SH-SY5Y (cell line): ENCODE results near the gene SIPA1L3.

ENCODE experiments used
- GATA2 ChIP-seq: IDR thresholded peaks from 2 replicates; pipeline ENCODE4 v1.6.1; 2011; ENCODE audit warnings: mild to moderate bottlenecking, low read depth, low read length
- GATA3 ChIP-seq: IDR thresholded peaks from 2 replicates; pipeline ENCODE4 v1.6.1; 2011; ENCODE audit warnings: low read depth, mild to moderate bottlenecking, low read length, moderate library complexity

SIPA1L3 gene

DNA sequence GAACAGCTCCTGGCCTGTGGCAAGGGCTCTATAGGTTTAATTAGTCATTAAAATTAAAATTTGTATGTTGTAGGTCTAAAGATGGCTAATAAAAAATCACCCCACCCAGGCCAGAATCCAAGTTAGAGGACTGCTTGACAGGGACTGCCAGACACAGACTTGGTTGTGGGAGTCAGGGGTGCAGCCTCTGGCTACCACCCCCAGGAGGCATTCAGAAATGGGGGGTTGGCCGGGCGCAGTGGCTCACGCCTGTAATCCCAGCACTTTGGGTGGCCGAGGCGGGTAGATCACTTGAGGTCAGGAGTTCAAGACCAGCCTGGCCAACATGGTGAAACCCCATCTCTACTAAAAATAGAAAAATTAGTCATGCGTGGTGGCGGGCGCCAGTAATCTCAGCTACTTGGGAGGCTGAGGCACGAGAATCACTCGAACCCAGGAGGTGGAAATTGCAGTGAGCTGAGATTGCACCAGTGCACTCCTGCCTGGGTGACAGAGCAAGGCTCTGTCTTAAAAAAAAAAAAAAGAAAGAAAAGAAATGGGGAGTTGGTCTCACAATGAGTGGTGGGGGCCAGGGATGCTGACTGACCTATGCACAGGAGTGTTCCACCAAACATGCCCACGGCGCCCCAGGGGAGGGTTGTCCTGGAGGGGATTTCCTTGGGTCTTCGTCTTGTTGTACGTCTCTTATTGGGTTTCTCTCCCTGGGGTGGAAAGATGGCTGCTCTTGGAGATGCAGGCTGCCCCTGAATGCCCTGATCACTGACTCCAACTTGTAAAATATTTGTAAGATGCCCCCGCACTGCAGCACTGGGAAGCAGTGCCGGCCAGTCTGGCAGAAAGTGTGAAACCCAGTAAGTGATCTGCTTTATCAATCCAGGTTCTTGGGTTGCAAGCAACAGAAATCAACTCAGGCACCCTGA lies 68.8 kb downstream of the SIPA1L3 start:
- TF ChIP-seq GATA3 (no peak), GATA2 (no peak)

GRCh38 chr19:37977391-37977790 lies 70.4 kb downstream of the SIPA1L3 start:
- TF ChIP-seq GATA3 (no peak), GATA2 (no peak)

DNA sequence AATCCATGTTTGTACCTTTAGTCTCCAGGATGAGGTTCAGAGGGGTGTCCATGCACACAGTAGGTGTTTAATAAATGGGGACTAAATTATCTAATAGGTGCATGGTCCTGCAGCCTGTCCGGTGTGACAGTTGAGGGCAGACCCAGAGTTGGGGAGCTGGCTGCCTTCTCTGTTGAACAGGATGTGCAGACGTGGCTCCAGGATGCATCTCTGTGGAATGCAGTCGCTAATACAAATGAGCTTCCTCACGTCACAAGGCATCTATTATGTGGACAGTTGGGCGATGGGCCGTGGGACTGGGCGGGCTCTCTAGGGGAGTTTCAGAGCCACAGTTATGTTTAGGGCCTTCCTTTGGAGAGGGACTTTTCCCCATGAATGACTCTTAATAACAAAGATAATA lies 71.0 kb downstream of the SIPA1L3 start:
- TF ChIP-seq GATA3 = no peak
- TF ChIP-seq GATA2 = no peak

DNA sequence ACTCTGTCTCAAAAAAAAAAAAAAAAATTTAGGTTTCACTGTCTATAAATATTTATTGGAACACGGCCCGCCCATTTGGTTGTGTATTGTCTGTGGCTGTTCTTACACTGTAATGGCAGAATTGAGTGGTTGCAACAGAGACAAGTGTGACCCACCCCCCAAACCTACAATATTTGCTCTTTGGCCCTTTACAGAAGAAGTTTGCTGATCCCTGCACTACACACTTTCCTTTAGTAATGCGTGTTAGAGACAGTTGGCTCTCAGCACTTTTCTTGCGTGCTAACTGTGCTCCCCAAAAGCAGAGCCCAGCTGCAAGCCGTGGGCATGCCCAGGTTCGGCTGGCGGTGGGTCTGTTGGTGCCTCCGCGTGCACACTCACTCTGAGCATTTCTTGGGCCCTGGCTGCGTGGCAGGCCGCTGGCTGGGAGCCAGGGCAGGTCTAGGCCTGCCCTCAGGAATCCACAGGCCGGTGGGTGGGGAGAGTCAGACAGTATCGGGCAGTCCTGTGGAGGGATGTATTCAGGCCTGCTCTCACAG lies 72.6 kb downstream of the SIPA1L3 start:
- no peak for TF ChIP-seq GATA3
- TF ChIP-seq GATA2 = no peak

DNA sequence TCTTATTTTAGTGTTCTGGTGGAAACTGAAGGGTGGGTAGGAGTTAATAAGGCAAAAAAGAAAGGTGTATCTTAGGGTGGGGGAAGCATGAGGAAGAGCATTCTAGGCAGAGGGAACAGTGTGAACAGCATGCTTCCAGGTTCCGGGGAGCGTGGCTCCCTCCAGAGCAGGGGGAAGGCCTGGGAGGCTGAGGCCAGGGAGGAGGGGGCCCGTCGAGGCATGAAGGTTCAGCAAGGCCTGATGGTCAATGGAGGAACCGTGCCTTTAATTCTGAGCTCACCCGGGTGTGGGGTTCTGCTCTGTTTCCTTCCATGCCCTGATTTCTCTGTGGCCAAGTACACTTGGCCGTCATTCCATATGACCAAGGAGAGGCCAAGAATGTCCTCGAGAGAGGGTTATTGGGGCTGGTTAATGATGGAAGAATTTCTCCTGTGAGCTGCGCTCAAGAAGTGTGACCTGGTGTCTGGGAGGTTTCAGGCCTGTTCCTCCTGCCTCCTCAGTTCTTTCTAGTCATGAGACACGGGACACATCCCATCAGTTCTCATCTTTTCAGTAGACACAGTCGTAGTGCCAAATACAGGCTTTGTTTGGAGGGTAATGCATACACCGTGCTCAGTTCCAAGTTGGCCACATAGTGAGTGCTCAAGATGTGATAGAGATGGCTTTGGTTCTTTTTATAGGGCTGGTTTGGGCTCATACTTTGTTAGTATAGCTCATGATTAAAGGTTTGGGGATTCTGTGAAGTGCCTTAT lies 73.6 kb downstream of the SIPA1L3 start:
- TF ChIP-seq GATA2 (no peak), GATA3 (no peak)

- TF ChIP-seq GATA2 = no peak
- TF ChIP-seq GATA3 = no peak
Observed at GRCh38 chr19:37981785-37982475, 74.9 kb downstream of the SIPA1L3 start.

- TF ChIP-seq GATA2 (no peak), GATA3 (no peak)
Observed at GRCh38 chr19:37982655-37983054, 75.6 kb downstream of the SIPA1L3 start.

DNA sequence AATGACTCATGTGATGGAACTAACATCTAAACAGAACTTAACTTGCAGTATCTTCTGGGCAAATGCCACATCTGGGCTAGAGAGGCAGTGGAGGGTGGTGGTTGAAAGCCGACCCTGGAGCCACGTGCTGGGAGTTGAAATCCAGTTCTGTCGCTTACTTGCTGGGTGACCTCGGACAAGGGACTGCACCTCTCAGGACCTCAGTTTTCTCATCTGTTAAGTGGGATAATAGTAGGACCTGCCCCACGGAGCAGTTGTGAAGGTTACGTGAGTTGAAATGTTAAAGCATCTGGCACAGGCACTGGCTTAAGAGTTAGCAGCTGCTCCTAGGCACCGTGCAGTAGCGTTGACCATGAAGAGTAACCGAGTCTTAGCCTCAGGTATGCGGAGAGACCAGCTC lies 76.1 kb downstream of the SIPA1L3 start:
- TF ChIP-seq GATA3 (no peak), GATA2 (no peak)

GRCh38 chr19:37983916-37984315 lies 76.9 kb downstream of the SIPA1L3 start:
- TF ChIP-seq GATA3 (no peak), GATA2 (no peak)

- no peak for TF ChIP-seq GATA2
- no peak for TF ChIP-seq GATA3
Observed at GRCh38 chr19:37986048-37986750, 79.2 kb downstream of the SIPA1L3 start.

- TF ChIP-seq GATA3 (no peak), GATA2 (no peak)
Observed at GRCh38 chr19:37987356-37988332, 80.6 kb downstream of the SIPA1L3 start.
